PC-9 (cell line): ENCODE results near the gene CLIC6.

Experiments
- EZH2 ChIP-seq: fragments of 200-600 bp; sonication (generic); IDR thresholded peaks from 2 replicates; pipeline ENCODE4 v1.8.0; 2017; ENCODE audit warnings: antibody characterized with exemption, low read depth
- TF ChIP-seq, protein P1 (sequence below): fragments of 200-600 bp; sonication (generic); conservative IDR thresholded peaks from 2 replicates; pipeline ENCODE4 v1.6.1; 2017; ENCODE audit warnings: mixed run types, antibody characterized with exemption, mild to moderate bottlenecking, moderate library complexity

- TF ChIP-seq, protein P1, sequence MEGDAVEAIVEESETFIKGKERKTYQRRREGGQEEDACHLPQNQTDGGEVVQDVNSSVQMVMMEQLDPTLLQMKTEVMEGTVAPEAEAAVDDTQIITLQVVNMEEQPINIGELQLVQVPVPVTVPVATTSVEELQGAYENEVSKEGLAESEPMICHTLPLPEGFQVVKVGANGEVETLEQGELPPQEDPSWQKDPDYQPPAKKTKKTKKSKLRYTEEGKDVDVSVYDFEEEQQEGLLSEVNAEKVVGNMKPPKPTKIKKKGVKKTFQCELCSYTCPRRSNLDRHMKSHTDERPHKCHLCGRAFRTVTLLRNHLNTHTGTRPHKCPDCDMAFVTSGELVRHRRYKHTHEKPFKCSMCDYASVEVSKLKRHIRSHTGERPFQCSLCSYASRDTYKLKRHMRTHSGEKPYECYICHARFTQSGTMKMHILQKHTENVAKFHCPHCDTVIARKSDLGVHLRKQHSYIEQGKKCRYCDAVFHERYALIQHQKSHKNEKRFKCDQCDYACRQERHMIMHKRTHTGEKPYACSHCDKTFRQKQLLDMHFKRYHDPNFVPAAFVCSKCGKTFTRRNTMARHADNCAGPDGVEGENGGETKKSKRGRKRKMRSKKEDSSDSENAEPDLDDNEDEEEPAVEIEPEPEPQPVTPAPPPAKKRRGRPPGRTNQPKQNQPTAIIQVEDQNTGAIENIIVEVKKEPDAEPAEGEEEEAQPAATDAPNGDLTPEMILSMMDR, result no peak
- TF ChIP-seq EZH2, result no peak
Observed at GRCh38 chr21:34644825-34645224, 24.0 kb upstream of the CLIC6 start.
